Activated T-cell treated with anti-CD3 and anti-CD28 coated beads for 24 hours (primary cell): ENCODE measurements around the gene PHLDB2.

ENCODE experiments used
- DNase-seq: peaks from one replicate; pipeline ENCODE4 v3.0.0-alpha.2; 2020; ENCODE audit warnings: low read depth

PHLDB2 gene

GRCh38 chr3:111851511-111851954 is 7.5 kb upstream of the PHLDB2 start:
- no peak for DNase-seq

- DNase-seq, result no peak
These were observed 6.5 kb upstream of the PHLDB2 start for GRCh38 chr3:111852540-111852939.

- DNase-seq, result no peak
These were observed 6.0 kb upstream of the PHLDB2 start for GRCh38 chr3:111853068-111853467.

GRCh38 chr3:111854990-111855389 is 4.1 kb upstream of the PHLDB2 start:
- no peak for DNase-seq

GRCh38 chr3:111856501-111856900 is 2.6 kb upstream of the PHLDB2 start:
- DNase-seq, result no peak

- no peak for DNase-seq
These were observed 1.6 kb upstream of the PHLDB2 start for GRCh38 chr3:111857474-111857873.

- DNase-seq, result no peak
These were observed 423 bp upstream of the PHLDB2 start for GRCh38 chr3:111858642-111859041.

- DNase-seq, result peak; percentile 26
These were observed 1.2 kb downstream of the PHLDB2 start for GRCh38 chr3:111859974-111860859.

GRCh38 chr3:111861391-111861790 is 2.3 kb downstream of the PHLDB2 start:
- DNase-seq, result no peak

GRCh38 chr3:111862415-111862814 is 3.4 kb downstream of the PHLDB2 start:
- no peak for DNase-seq

GRCh38 chr3:111862974-111863373 is 3.9 kb downstream of the PHLDB2 start:
- DNase-seq, result no peak

GRCh38 chr3:111863942-111864694 is 5.1 kb downstream of the PHLDB2 start:
- DNase-seq, result no peak

GRCh38 chr3:111864821-111865656 is 6.0 kb downstream of the PHLDB2 start:
- DNase-seq, result no peak

GRCh38 chr3:111867889-111868426 is 8.9 kb downstream of the PHLDB2 start:
- no peak for DNase-seq

- no peak for DNase-seq
These were observed 11.6 kb downstream of the PHLDB2 start for GRCh38 chr3:111870620-111871019.

- DNase-seq, result no peak
These were observed 13.0 kb downstream of the PHLDB2 start for GRCh38 chr3:111871809-111872623.

- no peak for DNase-seq
These were observed 13.9 kb downstream of the PHLDB2 start for GRCh38 chr3:111872979-111873378.

- DNase-seq, result no peak
These were observed 15.2 kb downstream of the PHLDB2 start for GRCh38 chr3:111874177-111874820.

GRCh38 chr3:111881480-111881879 is 22.4 kb downstream of the PHLDB2 start:
- no peak for DNase-seq

- DNase-seq, result no peak
These were observed 23.1 kb downstream of the PHLDB2 start for GRCh38 chr3:111882194-111882593.

GRCh38 chr3:111882799-111883198 is 23.7 kb downstream of the PHLDB2 start:
- no peak for DNase-seq
